ENCODE measurements around the gene TTC39C.

Gene TTC39C

GRCh38 chr18:23977719-23978483, 36.7 kb upstream of the TTC39C start:
- Histone ChIP-seq H3K9ac (ENCODE audit: low read length) (no peak overlapping the region), H3K4me3 (ENCODE audit: low read length) (no peak overlapping the region), H3K36me3 (ENCODE audit: control insufficient read depth, insufficient read depth, low read length, severe bottlenecking) (no peaks in the 10 kb centered on the region), H3K9me3 (ENCODE audit: control insufficient read depth, low read length) (no peaks in the 10 kb centered on the region), H3K27me3 (replicated peaks; ENCODE audit: control insufficient read depth, insufficient read depth, low read length) (no peaks in the 10 kb centered on the region), H3K4me1 (ENCODE audit: control insufficient read depth, insufficient read depth, low read length) (peaks cover 24% of the 10 kb centered on the region)
- DNase-seq (ENCODE audit: low read depth), result no peak

GRCh38 chr18:23981369-23981980, 33.1 kb upstream of the TTC39C start:
- H3K36me3 ChIP-seq (ENCODE audit: control insufficient read depth, insufficient read depth, low read length, severe bottlenecking), result no peaks in the 10 kb centered on the region
- peaks cover 26% of the 10 kb centered on the region for H3K4me1 ChIP-seq (ENCODE audit: control insufficient read depth, insufficient read depth, low read length)
- H3K27me3 ChIP-seq (replicated peaks; ENCODE audit: control insufficient read depth, insufficient read depth, low read length), result no peaks in the 10 kb centered on the region
- DNase-seq (ENCODE audit: low read depth), result no peak
- no peaks in the 10 kb centered on the region for H3K9me3 ChIP-seq (ENCODE audit: control insufficient read depth, low read length)
- peak overlapping the region; percentile 44 for H3K9ac ChIP-seq (ENCODE audit: low read length)
- H3K4me3 ChIP-seq (ENCODE audit: low read length), result peak overlapping the region; percentile 59

DNA sequence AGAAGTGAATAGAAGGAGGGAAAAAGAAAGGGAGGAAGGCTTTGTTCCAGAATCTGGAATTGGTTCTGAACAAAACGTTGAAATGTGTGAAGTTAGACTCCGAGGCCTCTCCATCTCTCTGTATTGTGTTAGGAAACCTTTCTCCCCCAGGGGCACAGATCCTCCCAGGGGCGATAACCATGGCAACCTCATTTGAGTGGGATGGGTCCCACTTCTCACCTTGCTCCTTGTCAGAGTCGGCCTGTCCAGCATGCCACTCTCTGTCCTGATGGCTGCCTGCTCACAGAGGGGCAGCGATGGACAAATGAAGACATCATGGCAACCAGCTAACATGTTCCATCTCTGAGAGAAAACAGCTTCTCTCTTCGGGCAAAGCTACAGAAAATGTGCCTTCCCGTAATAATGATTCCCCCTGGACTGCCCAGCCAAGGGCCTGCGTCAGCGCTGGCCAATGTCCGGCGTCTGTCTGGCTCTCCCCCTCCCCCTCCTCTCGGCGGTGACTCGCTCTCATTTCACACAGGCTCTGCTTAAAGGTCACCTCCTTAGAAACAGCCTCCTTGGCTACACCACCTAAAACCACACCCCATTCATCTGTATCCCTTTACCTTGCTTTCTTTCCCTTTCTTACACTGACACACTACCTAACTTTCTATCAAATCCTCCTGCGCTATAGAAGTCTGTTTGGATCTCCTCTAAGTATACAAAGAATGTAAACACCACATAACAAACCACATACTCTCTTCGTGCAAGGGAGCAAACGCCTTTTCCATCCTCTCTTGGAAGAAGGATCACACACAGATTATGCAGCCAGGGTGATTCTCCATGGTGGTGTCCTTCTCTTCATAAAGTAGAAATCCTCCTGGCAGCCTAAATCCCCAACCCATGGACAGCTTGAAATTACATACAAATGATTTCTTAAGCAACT, 32.1 kb upstream of the TTC39C start:
- peak; percentile 82 for DNase-seq (ENCODE audit: low read depth)
- Histone ChIP-seq H3K4me3 (ENCODE audit: low read length) (peak overlapping the region; percentile 59), H3K27me3 (replicated peaks; ENCODE audit: control insufficient read depth, insufficient read depth, low read length) (no peaks in the 10 kb centered on the region), H3K4me1 (ENCODE audit: control insufficient read depth, insufficient read depth, low read length) (peaks cover 26% of the 10 kb centered on the region), H3K36me3 (ENCODE audit: control insufficient read depth, insufficient read depth, low read length, severe bottlenecking) (no peaks in the 10 kb centered on the region), H3K9me3 (ENCODE audit: control insufficient read depth, low read length) (no peaks in the 10 kb centered on the region), H3K9ac (ENCODE audit: low read length) (peak overlapping the region; percentile 44)

GRCh38 chr18:23983112-23983511, 31.4 kb upstream of the TTC39C start:
- no peak for DNase-seq (ENCODE audit: low read depth)
- H3K4me3 ChIP-seq (ENCODE audit: low read length), result no peak overlapping the region

DNA sequence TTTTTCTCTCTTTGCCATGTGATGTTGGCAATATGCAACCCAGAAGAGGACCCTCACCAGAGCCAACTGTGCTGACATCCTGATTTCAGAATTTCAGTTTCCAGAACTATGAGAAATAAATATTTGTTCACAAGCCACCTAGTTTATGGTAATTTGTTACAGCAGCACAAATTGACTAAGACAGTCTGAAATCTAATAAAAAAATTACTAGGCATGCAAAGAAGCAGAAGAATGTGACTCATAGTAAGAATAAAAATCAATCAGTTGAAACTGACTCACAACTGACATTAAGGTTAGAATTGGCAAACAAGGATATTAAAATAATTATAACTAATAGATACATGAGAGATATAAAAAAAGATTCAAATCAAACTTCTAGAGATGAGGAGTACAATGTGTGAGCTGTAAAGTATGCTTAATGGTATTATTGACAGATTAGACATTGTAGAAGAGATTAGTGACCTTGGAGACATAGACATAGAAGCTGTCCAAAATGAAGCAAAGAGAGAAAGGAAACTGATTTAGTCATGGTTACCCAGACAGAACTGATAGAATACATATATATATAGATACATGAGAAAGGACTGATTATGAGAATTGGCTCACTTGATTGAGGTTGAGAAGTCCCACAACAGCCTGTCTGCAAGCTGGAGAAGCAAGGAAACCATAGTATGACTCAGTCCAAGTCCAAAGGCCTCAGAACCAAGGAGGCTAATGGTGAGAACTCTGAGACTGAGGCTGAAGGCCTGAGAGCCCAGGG, 27.8 kb upstream of the TTC39C start:
- Histone ChIP-seq H3K9ac (ENCODE audit: low read length) (no peak overlapping the region), H3K27me3 (replicated peaks; ENCODE audit: control insufficient read depth, insufficient read depth, low read length) (no peaks in the 10 kb centered on the region), H3K36me3 (ENCODE audit: control insufficient read depth, insufficient read depth, low read length, severe bottlenecking) (no peaks in the 10 kb centered on the region), H3K4me3 (ENCODE audit: low read length) (no peak overlapping the region), H3K9me3 (ENCODE audit: control insufficient read depth, low read length) (no peaks in the 10 kb centered on the region), H3K4me1 (ENCODE audit: control insufficient read depth, insufficient read depth, low read length) (peaks cover 23% of the 10 kb centered on the region)
- no peak for DNase-seq (ENCODE audit: low read depth)

More at GRCh38 chr18:23983112-23983511, 31.4 kb upstream of the TTC39C start:
- Histone ChIP-seq H3K9me3 (ENCODE audit: control insufficient read depth, low read length) (no peaks in the 10 kb centered on the region), H3K27me3 (replicated peaks; ENCODE audit: control insufficient read depth, insufficient read depth, low read length) (no peaks in the 10 kb centered on the region), H3K9ac (ENCODE audit: low read length) (no peak overlapping the region), H3K36me3 (ENCODE audit: control insufficient read depth, insufficient read depth, low read length, severe bottlenecking) (no peaks in the 10 kb centered on the region), H3K4me1 (ENCODE audit: control insufficient read depth, insufficient read depth, low read length) (peaks cover 21% of the 10 kb centered on the region)

GRCh38 chr18:23990474-23991410, 23.8 kb upstream of the TTC39C start:
- Histone ChIP-seq H3K9me3 (ENCODE audit: control insufficient read depth, low read length) (no peaks in the 10 kb centered on the region), H3K4me3 (ENCODE audit: low read length) (no peak overlapping the region), H3K4me1 (ENCODE audit: control insufficient read depth, insufficient read depth, low read length) (peaks cover 27% of the 10 kb centered on the region), H3K27me3 (replicated peaks; ENCODE audit: control insufficient read depth, insufficient read depth, low read length) (no peaks in the 10 kb centered on the region), H3K9ac (ENCODE audit: low read length) (no peak overlapping the region), H3K36me3 (ENCODE audit: control insufficient read depth, insufficient read depth, low read length, severe bottlenecking) (no peaks in the 10 kb centered on the region)
- DNase-seq (ENCODE audit: low read depth), result peak; percentile 31

DNA sequence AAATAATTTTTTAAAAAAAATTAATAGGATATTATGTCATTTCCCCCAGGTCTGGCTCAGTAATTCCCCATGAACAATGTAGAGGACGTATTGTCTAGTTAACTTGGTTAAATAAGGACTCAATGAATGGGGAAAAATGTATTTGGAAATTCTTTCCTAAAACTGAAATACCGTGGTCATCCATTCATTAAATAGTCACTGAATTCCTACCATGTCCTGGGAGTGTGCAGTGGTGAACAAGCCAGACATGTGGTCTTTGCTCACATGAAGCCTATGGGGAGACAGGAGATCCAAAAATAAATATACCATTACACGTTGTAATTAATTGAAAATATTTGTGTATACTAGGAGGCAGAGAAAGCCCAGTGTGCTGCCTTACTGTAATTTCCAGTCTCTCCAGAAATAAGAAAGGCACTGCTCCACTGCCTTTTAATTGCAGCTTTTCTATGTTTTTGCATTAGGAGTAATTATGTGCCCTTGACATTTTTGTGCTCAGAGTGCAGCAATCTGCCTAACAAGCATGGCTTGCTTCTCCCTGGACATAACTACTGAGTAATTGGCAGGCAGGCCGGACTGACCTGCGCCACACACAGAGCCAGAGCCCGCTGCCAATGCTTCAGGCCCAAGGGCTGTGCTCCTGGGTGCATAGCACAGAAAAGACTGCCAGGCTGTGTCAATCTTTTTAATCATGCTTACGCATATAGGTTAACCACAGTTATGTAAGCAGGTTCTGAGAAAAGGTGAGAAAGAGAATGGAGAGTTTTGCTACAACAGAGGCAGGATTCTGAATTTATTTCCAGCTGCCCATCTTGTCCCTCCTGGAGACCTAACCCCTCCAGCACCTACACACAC, 22.2 kb upstream of the TTC39C start:
- DNase-seq (ENCODE audit: low read depth), result no peak
- H3K9ac ChIP-seq (ENCODE audit: low read length), result no peak overlapping the region
- H3K9me3 ChIP-seq (ENCODE audit: control insufficient read depth, low read length), result no peaks in the 10 kb centered on the region
- H3K4me3 ChIP-seq (ENCODE audit: low read length), result no peak overlapping the region
- peaks cover 27% of the 10 kb centered on the region for H3K4me1 ChIP-seq (ENCODE audit: control insufficient read depth, insufficient read depth, low read length)
- H3K36me3 ChIP-seq (ENCODE audit: control insufficient read depth, insufficient read depth, low read length, severe bottlenecking), result no peaks in the 10 kb centered on the region
- H3K27me3 ChIP-seq (replicated peaks; ENCODE audit: control insufficient read depth, insufficient read depth, low read length), result no peaks in the 10 kb centered on the region

GRCh38 chr18:23992941-23993280, 21.6 kb upstream of the TTC39C start:
- Histone ChIP-seq H3K4me3 (ENCODE audit: low read length) (no peak overlapping the region), H3K9ac (ENCODE audit: low read length) (no peak overlapping the region), H3K9me3 (ENCODE audit: control insufficient read depth, low read length) (no peaks in the 10 kb centered on the region), H3K4me1 (ENCODE audit: control insufficient read depth, insufficient read depth, low read length) (peaks cover 27% of the 10 kb centered on the region), H3K27me3 (replicated peaks; ENCODE audit: control insufficient read depth, insufficient read depth, low read length) (no peaks in the 10 kb centered on the region), H3K36me3 (ENCODE audit: control insufficient read depth, insufficient read depth, low read length, severe bottlenecking) (no peaks in the 10 kb centered on the region)
- no peak for DNase-seq (ENCODE audit: low read depth)

DNA sequence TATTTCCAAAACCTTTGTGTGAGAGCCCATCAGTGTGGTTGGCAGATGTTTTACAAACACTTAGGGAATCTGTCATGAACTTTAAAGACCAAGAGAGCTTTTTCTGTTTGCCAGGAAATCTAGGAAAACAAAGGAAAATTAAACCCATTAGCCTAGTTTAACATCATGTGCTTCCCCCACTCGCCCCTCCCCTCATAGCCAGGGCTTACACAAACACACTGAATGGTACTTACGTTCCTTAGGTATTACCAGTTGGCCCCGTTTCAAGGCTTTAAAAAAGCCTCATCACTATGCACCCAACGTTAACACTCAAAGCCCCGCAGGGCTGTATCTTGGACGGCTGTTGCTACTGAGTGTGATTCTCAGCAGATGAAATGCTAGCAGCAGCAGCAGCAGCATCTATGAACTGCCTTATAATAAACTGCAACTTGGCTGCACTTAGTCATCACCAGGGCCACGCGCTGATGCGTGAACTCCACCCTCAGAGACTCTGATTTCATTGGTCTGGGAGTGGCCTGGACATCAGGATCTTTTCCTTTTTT, 20.1 kb upstream of the TTC39C start:
- Histone ChIP-seq H3K9ac (ENCODE audit: low read length) (no peak overlapping the region), H3K4me1 (ENCODE audit: control insufficient read depth, insufficient read depth, low read length) (peaks cover 27% of the 10 kb centered on the region), H3K4me3 (ENCODE audit: low read length) (peak overlapping the region; percentile 51), H3K9me3 (ENCODE audit: control insufficient read depth, low read length) (no peaks in the 10 kb centered on the region), H3K27me3 (replicated peaks; ENCODE audit: control insufficient read depth, insufficient read depth, low read length) (no peaks in the 10 kb centered on the region), H3K36me3 (ENCODE audit: control insufficient read depth, insufficient read depth, low read length, severe bottlenecking) (no peaks in the 10 kb centered on the region)
- DNase-seq (ENCODE audit: low read depth), result peak; percentile 85

Measured in adipocyte (in vitro differentiated cells).